Stimulated activated CD8-positive, alpha-beta memory T cell treated with anti-CD3 and anti-CD28 coated beads, Interleukin-7, amount 100 ng/mL, for 4 hours (primary cell): ENCODE results near the gene MCFD2.
"Not testable (repeated sequence)": the region's sequence is repeated elsewhere in the genome, so short reads cannot be mapped to it uniquely, and the experiment has no call there.

ENCODE experiments used
- DNase-seq, 2 donors: peaks; one replicate each; pipeline ENCODE4 v3.0.0-alpha.2; 2020; ENCODE audit warnings: low read depth in 2 of 2

MCFD2 gene

GRCh38 chr2:46902465-46902864 is 13.1 kb downstream of the MCFD2 start:
- DNase-seq, result no peak

- no peak for DNase-seq
Measured at GRCh38 chr2:46901611-46902010, 14.0 kb downstream of the MCFD2 start.

- DNase-seq, result no peak
Measured at GRCh38 chr2:46900381-46900780, 15.2 kb downstream of the MCFD2 start.

- DNase-seq, result no peak
Measured at GRCh38 chr2:46899053-46899452, 16.6 kb downstream of the MCFD2 start.

GRCh38 chr2:46898024-46898423 is 17.6 kb downstream of the MCFD2 start:
- no peak for DNase-seq

- no peak for DNase-seq
Measured at GRCh38 chr2:46893269-46893939, 22.2 kb downstream of the MCFD2 start.

GRCh38 chr2:46891956-46892553 is 23.6 kb downstream of the MCFD2 start:
- DNase-seq, result no peak

GRCh38 chr2:46888421-46888952 is 27.1 kb downstream of the MCFD2 start:
- DNase-seq, result no peak

- no peak for DNase-seq
Measured at GRCh38 chr2:46887028-46887885, 28.3 kb downstream of the MCFD2 start.

- DNase-seq, result no peak
Measured at GRCh38 chr2:46886268-46887027, 29.2 kb downstream of the MCFD2 start.

GRCh38 chr2:46885376-46885775 is 30.2 kb downstream of the MCFD2 start:
- DNase-seq, result no peak

GRCh38 chr2:46879511-46879910 is 36.1 kb downstream of the MCFD2 start:
- DNase-seq, result no peak

- DNase-seq, result no peak
Measured at GRCh38 chr2:46878886-46879285, 36.7 kb downstream of the MCFD2 start.

- no peak for DNase-seq
Measured at GRCh38 chr2:46878240-46878877, 37.2 kb downstream of the MCFD2 start.

- no peak for DNase-seq
Measured at GRCh38 chr2:46877619-46878113, 37.9 kb downstream of the MCFD2 start.

- no peak for DNase-seq
Measured at GRCh38 chr2:46876741-46877384, 38.7 kb downstream of the MCFD2 start.

- not testable (repeated sequence) for DNase-seq
Measured at GRCh38 chr2:46875962-46876689, 39.5 kb downstream of the MCFD2 start.

GRCh38 chr2:46875226-46875899 is 40.2 kb downstream of the MCFD2 start:
- no peak for DNase-seq

- no peak for DNase-seq
Measured at GRCh38 chr2:46874236-46874929, 41.2 kb downstream of the MCFD2 start.
